Astrocyte (in vitro differentiated cells and primary cell): Measurements from ENCODE around the gene DMXL1. TPM values are rescaled to one million over a fixed set of nuclear protein-coding genes. Genes with fewer than 3 reads are reported as not detected.
A peak's percentile ranks its signal among the peaks of the same experiment; 100 is the strongest.

Source experiments
- DNase-seq: peaks from one replicate; pipeline ENCODE4 v3.0.0-alpha.2; 2010; ENCODE audit warnings: low read depth
- FAIRE-seq: peaks from 2 replicates; lab custom pipeline; 2011; peaks lifted over from hg19 to GRCh38; lab: Jason Lieb, UNC
- H2AFZ ChIP-seq: 2 replicates; pipeline ENCODE4 v1.6.0; 2012; ENCODE audit warnings: low read depth, low read length, inconsistent platforms
- H3K27ac ChIP-seq: 2 replicates; pipeline ENCODE4 v1.5.1; 2011; ENCODE audit warnings: low read depth, low read length, inconsistent platforms
- H3K27me3 ChIP-seq: 2 replicates; pipeline ENCODE4 v1.6.0; 2011; ENCODE audit warnings: low read length, inconsistent platforms; ENCODE audit not compliant: insufficient read depth
- H3K36me3 ChIP-seq: 2 replicates; pipeline ENCODE4 v1.5.1; 2011; ENCODE audit warnings: low read length, inconsistent platforms; ENCODE audit not compliant: insufficient read depth
- H3K4me1 ChIP-seq: 2 replicates; pipeline ENCODE4 v1.5.1; 2011; ENCODE audit warnings: low read length, inconsistent platforms; ENCODE audit not compliant: insufficient read depth
- H3K4me2 ChIP-seq: 2 replicates; pipeline ENCODE4 v1.6.0; 2012; ENCODE audit warnings: low read length, inconsistent platforms
- H3K4me3 ChIP-seq: 2 replicates; pipeline ENCODE4 v1.5.1; 2011; ENCODE audit warnings: low read depth, mild to moderate bottlenecking, low read length, inconsistent platforms; ENCODE audit not compliant: insufficient read depth
- H3K79me2 ChIP-seq: 2 replicates; pipeline ENCODE4 v1.6.0; 2012; ENCODE audit warnings: mild to moderate bottlenecking, low read length, inconsistent platforms; ENCODE audit not compliant: insufficient read depth
- H3K9ac ChIP-seq: 2 replicates; pipeline ENCODE4 v1.6.0; 2012; ENCODE audit warnings: mild to moderate bottlenecking, low read length, inconsistent platforms
- H3K9me3 ChIP-seq: 2 replicates; pipeline ENCODE4 v1.5.1; 2012; ENCODE audit warnings: low read depth, mild to moderate bottlenecking, low read length, inconsistent platforms; ENCODE audit not compliant: insufficient read depth
- H4K20me1 ChIP-seq: 2 replicates; pipeline ENCODE4 v1.6.0; 2012; ENCODE audit warnings: low read length, inconsistent platforms; ENCODE audit not compliant: insufficient read depth
- H3K27ac Mint-ChIP-seq: one replicate; pipeline ENCODE4 v1.8.0; 2021; ENCODE audit warnings: mild to moderate bottlenecking, mixed read lengths; ENCODE audit not compliant: unreplicated experiment
- H3K27me3 Mint-ChIP-seq: one replicate; pipeline ENCODE4 v1.8.0; 2021; ENCODE audit warnings: low read depth, mixed read lengths; ENCODE audit not compliant: unreplicated experiment
- H3K36me3 Mint-ChIP-seq: one replicate; pipeline ENCODE4 v1.8.0; 2021; ENCODE audit warnings: low read depth, mixed read lengths; ENCODE audit not compliant: unreplicated experiment
- H3K4me1 Mint-ChIP-seq: one replicate; pipeline ENCODE4 v1.8.0; 2021; ENCODE audit warnings: low read depth, mixed read lengths; ENCODE audit not compliant: unreplicated experiment
- H3K4me3 Mint-ChIP-seq: one replicate; pipeline ENCODE4 v1.8.0; 2021; ENCODE audit warnings: mild to moderate bottlenecking, moderate library complexity, mixed read lengths; ENCODE audit not compliant: unreplicated experiment
- H3K9me3 Mint-ChIP-seq: one replicate; pipeline ENCODE4 v1.8.0; 2021; ENCODE audit warnings: mild to moderate bottlenecking, mixed read lengths; ENCODE audit not compliant: unreplicated experiment
- CTCF ChIP-seq: IDR thresholded peaks from 2 replicates; pipeline ENCODE4 v1.5.1; 2011; ENCODE audit warnings: low read depth, mild to moderate bottlenecking, inconsistent platforms, low read length, moderate library complexity; ENCODE audit not compliant: insufficient read depth
- EZH2 ChIP-seq: IDR thresholded peaks from 2 replicates; pipeline ENCODE4 v1.6.1; 2012; ENCODE audit warnings: mild to moderate bottlenecking, low read length, inconsistent platforms; ENCODE audit not compliant: insufficient read depth
- total RNA-seq: library from RNA; stranded (reverse); gene quantifications from 2 replicates; pipeline ENCODE4 v1.2.1, GENCODE V29; 2021

Gene DMXL1
- total RNA-seq, 1 donor from 2014 or later, result 26.0 TPM

DNA sequence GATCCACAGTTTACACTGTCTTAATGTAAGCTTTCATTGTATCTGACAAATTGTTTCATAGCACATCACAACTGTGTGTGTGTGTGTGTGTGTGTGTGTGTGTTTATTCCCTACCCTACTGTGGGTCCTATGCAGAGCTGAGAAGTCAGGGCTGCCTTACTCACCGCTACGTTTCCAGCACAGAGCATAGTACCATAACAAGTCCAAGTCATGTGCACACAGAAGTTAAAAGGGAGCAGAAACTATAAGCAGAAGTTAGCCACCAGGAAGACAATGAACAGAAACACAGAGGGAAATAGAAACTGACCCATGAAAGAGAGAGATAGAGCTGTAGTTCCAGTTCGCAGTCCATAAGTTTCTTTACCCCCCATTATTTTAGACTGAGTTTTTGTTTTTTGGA lies 38.2 kb upstream of the DMXL1 start:
- no peak overlapping the region for H3K4me2 ChIP-seq
- H3K27ac Mint-ChIP-seq, result no peak overlapping the region
- DNase-seq (no peak), FAIRE-seq (no peak)
- H4K20me1 ChIP-seq, result no peaks in the 10 kb centered on the region
- no peaks in the 10 kb centered on the region for H3K4me1 ChIP-seq
- H3K9me3 Mint-ChIP-seq, result no peaks in the 10 kb centered on the region
- H3K27me3 ChIP-seq, result no peaks in the 10 kb centered on the region
- H3K4me3 Mint-ChIP-seq, result no peak overlapping the region
- no peaks in the 10 kb centered on the region for H3K79me2 ChIP-seq
- H3K9me3 ChIP-seq, result no peaks in the 10 kb centered on the region
- no peak overlapping the region for H2AFZ ChIP-seq
- no peaks in the 10 kb centered on the region for H3K36me3 ChIP-seq
- H3K9ac ChIP-seq, result no peak overlapping the region
- no peaks in the 10 kb centered on the region for H3K36me3 Mint-ChIP-seq
- H3K4me1 Mint-ChIP-seq, result peaks cover 3% of the 10 kb centered on the region
- H3K27me3 Mint-ChIP-seq, result no peaks in the 10 kb centered on the region
- H3K27ac ChIP-seq, result no peak overlapping the region
- H3K4me3 ChIP-seq, result no peak overlapping the region
- TF ChIP-seq CTCF (no peak), EZH2 (no peak)

DNA sequence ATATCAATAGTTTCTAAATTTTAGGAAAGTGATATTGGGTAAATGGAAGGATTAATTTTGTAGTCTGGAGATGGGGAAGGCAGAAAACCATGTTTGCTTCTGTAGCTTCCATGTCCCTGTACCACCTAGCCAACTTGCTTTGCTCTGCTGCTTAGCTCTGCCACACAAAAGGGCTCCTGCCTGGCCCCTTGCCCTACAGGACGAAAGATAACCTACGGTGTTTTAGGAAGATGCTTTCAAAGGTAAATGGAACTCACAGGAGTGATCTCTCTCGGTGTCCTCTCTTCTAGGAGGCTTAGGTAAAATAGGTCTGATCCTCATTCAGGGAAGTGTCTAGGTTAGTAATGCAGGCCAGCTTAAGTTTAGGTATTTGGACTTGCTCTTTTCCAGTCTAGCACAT lies 37.8 kb upstream of the DMXL1 start:
- H3K9ac ChIP-seq, result no peak overlapping the region
- FAIRE-seq (no peak), DNase-seq (no peak)
- no peaks in the 10 kb centered on the region for H3K27me3 Mint-ChIP-seq
- H3K27ac ChIP-seq, result no peak overlapping the region
- no peak for TF ChIP-seq EZH2
- TF ChIP-seq CTCF, result no peak
- no peaks in the 10 kb centered on the region for H3K79me2 ChIP-seq
- no peak overlapping the region for H3K27ac Mint-ChIP-seq
- H3K36me3 ChIP-seq, result no peaks in the 10 kb centered on the region
- no peaks in the 10 kb centered on the region for H3K36me3 Mint-ChIP-seq
- H3K27me3 ChIP-seq, result no peaks in the 10 kb centered on the region
- H3K4me2 ChIP-seq, result no peak overlapping the region
- no peaks in the 10 kb centered on the region for H3K9me3 Mint-ChIP-seq
- H3K4me3 ChIP-seq, result no peak overlapping the region
- no peaks in the 10 kb centered on the region for H3K9me3 ChIP-seq
- no peaks in the 10 kb centered on the region for H4K20me1 ChIP-seq
- H3K4me3 Mint-ChIP-seq, result no peak overlapping the region
- H2AFZ ChIP-seq, result no peak overlapping the region
- peaks cover 3% of the 10 kb centered on the region for H3K4me1 Mint-ChIP-seq
- H3K4me1 ChIP-seq, result no peaks in the 10 kb centered on the region

DNA sequence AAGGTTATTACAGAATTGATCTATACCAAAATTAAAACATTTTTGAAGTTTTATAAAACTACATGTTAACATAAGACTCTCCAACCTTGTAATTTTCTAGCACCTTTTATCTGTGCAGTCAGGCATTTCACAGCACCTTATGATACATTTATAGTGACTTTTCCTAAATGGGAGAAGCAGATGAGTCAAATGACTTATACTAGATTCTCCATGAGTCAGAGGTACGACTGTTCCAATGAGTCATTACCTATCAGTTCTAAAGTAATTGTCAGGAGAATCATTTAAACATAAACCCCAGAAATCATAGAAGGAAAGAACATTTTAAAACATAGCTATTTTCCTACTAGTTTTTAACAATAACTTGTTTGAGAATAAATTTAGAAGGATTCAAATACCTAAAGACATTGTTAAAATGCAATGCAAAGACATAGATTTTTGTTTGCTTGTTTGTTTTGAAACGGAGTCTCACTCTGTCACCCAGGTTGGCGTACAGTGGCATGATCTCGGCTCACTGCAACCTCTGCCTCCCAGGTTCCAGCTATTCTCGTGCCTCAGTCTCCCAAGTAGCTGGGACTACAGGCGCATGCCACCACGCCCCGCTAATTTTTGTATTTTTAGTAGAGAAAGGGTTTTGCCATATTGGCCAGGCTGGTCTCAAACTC lies 34.7 kb upstream of the DMXL1 start:
- no peak for FAIRE-seq
- no peak overlapping the region for H3K27ac ChIP-seq

More for the DNA sequence above, 34.7 kb upstream of the DMXL1 start:
- no peaks in the 10 kb centered on the region for H4K20me1 ChIP-seq
- H3K36me3 ChIP-seq, result no peaks in the 10 kb centered on the region
- no peak overlapping the region for H3K27ac Mint-ChIP-seq
- TF ChIP-seq CTCF (no peak), EZH2 (no peak)
- H3K4me2 ChIP-seq, result no peak overlapping the region
- H3K9me3 ChIP-seq, result no peaks in the 10 kb centered on the region
- H3K27me3 Mint-ChIP-seq, result no peaks in the 10 kb centered on the region
- no peaks in the 10 kb centered on the region for H3K9me3 Mint-ChIP-seq
- peak; percentile 81 for DNase-seq
- no peaks in the 10 kb centered on the region for H3K79me2 ChIP-seq
- no peaks in the 10 kb centered on the region for H3K27me3 ChIP-seq
- H3K4me1 ChIP-seq, result no peaks in the 10 kb centered on the region
- no peak overlapping the region for H3K9ac ChIP-seq
- no peak overlapping the region for H2AFZ ChIP-seq
- peaks cover 3% of the 10 kb centered on the region for H3K4me1 Mint-ChIP-seq
- no peaks in the 10 kb centered on the region for H3K36me3 Mint-ChIP-seq
- no peak overlapping the region for H3K4me3 ChIP-seq
- H3K4me3 Mint-ChIP-seq, result no peak overlapping the region
